Lower lobe of right lung (tissue), 2 donors: ENCODE results near the gene KRT25. TPM values are rescaled to one million over a fixed set of nuclear protein-coding genes. Genes with fewer than 3 reads are reported as not detected.

Experiments
- ATAC-seq, 2 donors: fragments of 200-7000 bp; cut with Tn5 transposase; one replicate each; pipeline ENCODE4 v1.9.1; 2020 to 2022; ENCODE audit warnings: mild to moderate bottlenecking in 2 of 2, moderate library complexity in 2 of 2
- DNase-seq: peaks from one replicate; pipeline ENCODE4 v3.0.0-alpha.2; 2020
- H3K27ac ChIP-seq: fragments of 200-600 bp; one replicate; pipeline ENCODE4 v1.8.0; 2022
- H3K27me3 ChIP-seq: fragments of 200-600 bp; one replicate; pipeline ENCODE4 v1.8.0; 2022; ENCODE audit warnings: low read depth
- H3K36me3 ChIP-seq: fragments of 200-600 bp; one replicate; pipeline ENCODE4 v1.8.0; 2022; ENCODE audit warnings: mild to moderate bottlenecking
- H3K4me1 ChIP-seq: fragments of 200-600 bp; one replicate; pipeline ENCODE4 v1.8.0; 2022
- H3K4me3 ChIP-seq: fragments of 200-600 bp; one replicate; pipeline ENCODE4 v1.8.0; 2022; ENCODE audit warnings: mild to moderate bottlenecking
- H3K9me3 ChIP-seq: fragments of 200-600 bp; one replicate; pipeline ENCODE4 v1.8.0; 2022
- intact Hi-C: fragments of 100-400 bp; cut with DNase I; formaldehyde crosslinking; loops from one replicate; pipeline ENCODE4 v1.11.0; 2022
- total RNA-seq: library from RNA; stranded (reverse); fragmentation: NEBNext Ultra II Directional; extraction: Animal tissue kit (Norgen Biotek cat#: 25700); gene quantifications from one replicate; pipeline ENCODE4 v1.2.1, GENCODE V29; 2021
- TF ChIP-seq, protein P1 (sequence below): fragments of 200-600 bp; IDR thresholded peaks from one replicate; pipeline ENCODE4 v1.8.0; 2022; ENCODE audit warnings: antibody characterized with exemption, mild to moderate bottlenecking
- donor health status: DM: no; HTN: yes; CAD: no; lungs with severe emphysema.

Gene KRT25
- total RNA-seq, 1 donor from 2014 or later = not detected

- no peaks in the 10 kb centered on the region for H3K4me1 ChIP-seq
- peaks cover 8% of the 10 kb centered on the region for H3K27me3 ChIP-seq
- H3K36me3 ChIP-seq = no peaks in the 10 kb centered on the region
- H3K9me3 ChIP-seq = no peaks in the 10 kb centered on the region
- TF ChIP-seq, protein P1, sequence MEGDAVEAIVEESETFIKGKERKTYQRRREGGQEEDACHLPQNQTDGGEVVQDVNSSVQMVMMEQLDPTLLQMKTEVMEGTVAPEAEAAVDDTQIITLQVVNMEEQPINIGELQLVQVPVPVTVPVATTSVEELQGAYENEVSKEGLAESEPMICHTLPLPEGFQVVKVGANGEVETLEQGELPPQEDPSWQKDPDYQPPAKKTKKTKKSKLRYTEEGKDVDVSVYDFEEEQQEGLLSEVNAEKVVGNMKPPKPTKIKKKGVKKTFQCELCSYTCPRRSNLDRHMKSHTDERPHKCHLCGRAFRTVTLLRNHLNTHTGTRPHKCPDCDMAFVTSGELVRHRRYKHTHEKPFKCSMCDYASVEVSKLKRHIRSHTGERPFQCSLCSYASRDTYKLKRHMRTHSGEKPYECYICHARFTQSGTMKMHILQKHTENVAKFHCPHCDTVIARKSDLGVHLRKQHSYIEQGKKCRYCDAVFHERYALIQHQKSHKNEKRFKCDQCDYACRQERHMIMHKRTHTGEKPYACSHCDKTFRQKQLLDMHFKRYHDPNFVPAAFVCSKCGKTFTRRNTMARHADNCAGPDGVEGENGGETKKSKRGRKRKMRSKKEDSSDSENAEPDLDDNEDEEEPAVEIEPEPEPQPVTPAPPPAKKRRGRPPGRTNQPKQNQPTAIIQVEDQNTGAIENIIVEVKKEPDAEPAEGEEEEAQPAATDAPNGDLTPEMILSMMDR = no peak
- no peak overlapping the region for H3K4me3 ChIP-seq
- intact Hi-C loops = no loop called here
- no peak for DNase-seq
- no peak for ATAC-seq
- H3K27ac ChIP-seq = no peak overlapping the region
Measured at GRCh38 chr17:40777459-40777858, 22.3 kb upstream of the KRT25 start.

DNA sequence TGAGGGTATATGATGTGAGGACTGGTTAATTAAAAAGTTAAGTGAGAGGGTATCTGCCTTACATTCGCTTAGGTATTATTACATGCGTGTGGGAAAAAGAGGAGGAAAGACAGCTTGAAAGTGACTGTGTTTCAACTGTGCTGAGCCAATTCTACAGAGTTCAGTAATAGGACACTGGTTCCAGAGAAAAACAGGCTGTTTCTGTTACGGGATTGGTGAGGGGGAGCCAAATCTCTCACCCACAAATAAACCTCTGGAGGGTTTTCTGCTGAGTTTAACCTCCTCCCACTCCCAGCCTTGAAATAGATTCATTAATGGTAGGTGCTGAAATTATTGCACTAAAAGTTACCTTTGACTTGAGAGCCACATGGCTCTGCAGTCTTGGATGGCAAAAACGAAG lies 20.8 kb upstream of the KRT25 start:
- Histone ChIP-seq H3K36me3 (no peaks in the 10 kb centered on the region), H3K9me3 (no peaks in the 10 kb centered on the region), H3K4me1 (no peaks in the 10 kb centered on the region), H3K27ac (no peak overlapping the region), H3K4me3 (no peak overlapping the region), H3K27me3 (peaks cover 12% of the 10 kb centered on the region)
- intact Hi-C loops = no loop called here
- DNase-seq = no peak
- ATAC-seq = no peak
- TF ChIP-seq, protein P1 = no peak

- Histone ChIP-seq H3K9me3 (no peaks in the 10 kb centered on the region), H3K27me3 (peaks cover 4% of the 10 kb centered on the region), H3K36me3 (no peaks in the 10 kb centered on the region), H3K27ac (no peak within 1 kb of the TSS), H3K4me1 (no peaks in the 10 kb centered on the region), H3K4me3 (no peak within 1 kb of the TSS)
- ATAC-seq = no peak
- DNase-seq = no peak
- TF ChIP-seq, protein P1 = no peak
- intact Hi-C loops = no loop called here
Measured at GRCh38 chr17:40772101-40772500, 17.0 kb upstream of the KRT25 start, which contains the start of gene KRT26. TSS of gene KRT26 (minus strand) at chr17:40772201. CDS start at chr17:40772113, 88 bp downstream.

DNA sequence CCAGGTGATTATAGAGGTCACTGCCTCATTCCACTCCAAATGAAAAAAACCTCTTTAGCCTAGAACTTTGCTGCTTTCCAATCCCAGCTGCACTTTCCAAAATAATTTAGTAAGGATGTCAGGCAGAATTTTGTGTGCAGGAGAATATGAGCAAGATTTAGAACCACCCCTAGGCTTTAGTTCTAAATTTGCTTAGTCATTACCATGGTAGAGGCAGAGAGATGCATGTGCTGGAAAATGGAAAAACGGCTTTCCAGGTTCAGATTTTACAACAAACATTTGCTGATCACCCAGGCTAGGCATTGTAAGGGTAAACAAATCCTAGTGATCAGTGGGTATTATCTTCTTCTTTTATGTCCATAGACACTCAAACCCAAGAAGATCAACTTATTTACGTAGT lies 10.5 kb upstream of the KRT25 start:
- Histone ChIP-seq H3K27me3 (no peaks in the 10 kb centered on the region), H3K4me1 (no peaks in the 10 kb centered on the region), H3K27ac (no peak overlapping the region), H3K36me3 (no peaks in the 10 kb centered on the region), H3K9me3 (peaks cover 15% of the 10 kb centered on the region), H3K4me3 (no peak overlapping the region)
- no peak for ATAC-seq
- DNase-seq = no peak
- TF ChIP-seq, protein P1 = no peak
- intact Hi-C loops = no loop called here

- Histone ChIP-seq H3K4me1 (no peaks in the 10 kb centered on the region), H3K36me3 (no peaks in the 10 kb centered on the region), H3K27ac (no peak overlapping the region), H3K9me3 (peaks cover 34% of the 10 kb centered on the region), H3K27me3 (no peaks in the 10 kb centered on the region), H3K4me3 (no peak overlapping the region)
- intact Hi-C loops = no loop called here
- no peak for DNase-seq
- ATAC-seq = no peak
- TF ChIP-seq, protein P1 = no peak
Measured at GRCh38 chr17:40763752-40764151, 8.6 kb upstream of the KRT25 start.
